IgD-negative memory B cell (primary cell): ENCODE results near the gene PDE6D. TPM values are rescaled to one million over a fixed set of nuclear protein-coding genes. Genes with fewer than 3 reads are reported as not detected.

Experiments used
- H3K27ac Mint-ChIP-seq, 3 donors: one replicate each; pipeline ENCODE4 v1.8.0; 2020 to 2022; ENCODE audit warnings: mild to moderate bottlenecking in 3 of 3, mixed read lengths in 3 of 3, moderate library complexity in 1 of 3
- H3K27me3 Mint-ChIP-seq: one replicate; pipeline ENCODE4 v1.8.0; 2021; ENCODE audit warnings: mixed read lengths
- H3K36me3 Mint-ChIP-seq: one replicate; pipeline ENCODE4 v1.8.0; 2020; ENCODE audit warnings: mild to moderate bottlenecking, mixed read lengths
- H3K4me1 Mint-ChIP-seq, 3 donors: one replicate each; pipeline ENCODE4 v1.8.0; 2020 to 2022; ENCODE audit warnings: mixed read lengths in 3 of 3, mild to moderate bottlenecking in 1 of 3
- H3K4me3 Mint-ChIP-seq, 4 donors: one replicate each; pipeline ENCODE4 v1.8.0; 2020 to 2022; ENCODE audit warnings: mild to moderate bottlenecking in 4 of 4, mixed read lengths in 4 of 4, moderate library complexity in 3 of 4
- H3K9me3 Mint-ChIP-seq, 3 donors: one replicate each; pipeline ENCODE4 v1.8.0; 2020 to 2021; ENCODE audit warnings: mixed read lengths in 3 of 3, mild to moderate bottlenecking in 1 of 3
- polyA plus RNA-seq: library from polyadenylated mRNA; unstranded; fragments of 300-500 nt; fragmentation: Illumina TruSeq; gene quantifications from one replicate; pipeline ENCODE4 v1.2.3, GENCODE V29; 2021

Gene PDE6D
- polyA plus RNA-seq, 1 donor from 2014 or later: 68.2 TPM

GRCh38 chr2:231689124-231689893, 91.8 kb downstream of the PDE6D start:
- Mint-ChIP-seq H3K27ac (peak overlapping the region in 1 of 3 donors; percentile 74), H3K9me3 (no peaks in the 10 kb centered on the region), H3K4me1 (peaks cover 0 to 9% (median 7%) of the 10 kb centered on the region in 3 donors), H3K36me3 (no peaks in the 10 kb centered on the region), H3K27me3 (peaks cover 2% of the 10 kb centered on the region), H3K4me3 (no peak overlapping the region)

- H3K4me3 Mint-ChIP-seq: no peak overlapping the region
- no peaks in the 10 kb centered on the region for H3K9me3 Mint-ChIP-seq
- H3K36me3 Mint-ChIP-seq: no peaks in the 10 kb centered on the region
- H3K27ac Mint-ChIP-seq: no peak overlapping the region
- peaks cover 2% of the 10 kb centered on the region for H3K27me3 Mint-ChIP-seq
- H3K4me1 Mint-ChIP-seq: peaks cover 0 to 10% (median 7%) of the 10 kb centered on the region in 3 donors
Measured at GRCh38 chr2:231688719-231689118, 92.4 kb downstream of the PDE6D start.

- H3K4me1 Mint-ChIP-seq: peaks cover 0 to 10% (median 7%) of the 10 kb centered on the region in 3 donors
Measured at GRCh38 chr2:231687961-231688360, 93.1 kb downstream of the PDE6D start.

GRCh38 chr2:231687133-231687852, 93.8 kb downstream of the PDE6D start:
- no peak overlapping the region for H3K27ac Mint-ChIP-seq
- peaks cover 2% of the 10 kb centered on the region for H3K27me3 Mint-ChIP-seq
- peak overlapping the region in 3 of 4 donors; percentile 24 to 51 (median 35) for H3K4me3 Mint-ChIP-seq
- no peaks in the 10 kb centered on the region for H3K36me3 Mint-ChIP-seq
- H3K4me1 Mint-ChIP-seq: peaks cover 0 to 12% (median 7%) of the 10 kb centered on the region in 3 donors
- no peaks in the 10 kb centered on the region for H3K9me3 Mint-ChIP-seq

More at GRCh38 chr2:231687961-231688360, 93.1 kb downstream of the PDE6D start:
- Mint-ChIP-seq H3K36me3 (no peaks in the 10 kb centered on the region), H3K27me3 (peaks cover 2% of the 10 kb centered on the region), H3K9me3 (no peaks in the 10 kb centered on the region), H3K4me3 (no peak overlapping the region), H3K27ac (no peak overlapping the region)

GRCh38 chr2:231686192-231687100, 94.6 kb downstream of the PDE6D start:
- no peaks in the 10 kb centered on the region for H3K9me3 Mint-ChIP-seq
- peaks cover 0 to 15% (median 10%) of the 10 kb centered on the region in 3 donors for H3K4me1 Mint-ChIP-seq
- no peaks in the 10 kb centered on the region for H3K36me3 Mint-ChIP-seq
- peak overlapping the region in 1 of 3 donors; percentile 0 for H3K27ac Mint-ChIP-seq
- H3K27me3 Mint-ChIP-seq: peaks cover 2% of the 10 kb centered on the region
- H3K4me3 Mint-ChIP-seq: peak overlapping the region in 3 of 4 donors; percentile 24 to 35 (median 34)

GRCh38 chr2:231685349-231686191, 95.5 kb downstream of the PDE6D start:
- H3K4me1 Mint-ChIP-seq: peaks cover 0 to 15% (median 11%) of the 10 kb centered on the region in 3 donors
- no peak overlapping the region for H3K4me3 Mint-ChIP-seq
- H3K36me3 Mint-ChIP-seq: no peaks in the 10 kb centered on the region
- H3K9me3 Mint-ChIP-seq: no peaks in the 10 kb centered on the region
- no peak overlapping the region for H3K27ac Mint-ChIP-seq
- H3K27me3 Mint-ChIP-seq: peaks cover 2% of the 10 kb centered on the region

- Mint-ChIP-seq H3K9me3 (no peaks in the 10 kb centered on the region), H3K27ac (no peak overlapping the region), H3K36me3 (no peaks in the 10 kb centered on the region), H3K4me3 (peak overlapping the region in 2 of 4 donors; percentile 27 to 83), H3K4me1 (peaks cover 0 to 18% (median 14%) of the 10 kb centered on the region in 3 donors), H3K27me3 (peaks cover 2% of the 10 kb centered on the region)
Measured at GRCh38 chr2:231684314-231685223, 96.5 kb downstream of the PDE6D start.

GRCh38 chr2:231683292-231684235, 97.5 kb downstream of the PDE6D start:
- H3K27me3 Mint-ChIP-seq: peaks cover 2% of the 10 kb centered on the region
- H3K27ac Mint-ChIP-seq: no peak overlapping the region
- H3K36me3 Mint-ChIP-seq: no peaks in the 10 kb centered on the region
- H3K4me1 Mint-ChIP-seq: peaks cover 0 to 20% (median 16%) of the 10 kb centered on the region in 3 donors
- H3K4me3 Mint-ChIP-seq: peak overlapping the region in 2 of 4 donors; percentile 14 to 58
- H3K9me3 Mint-ChIP-seq: no peaks in the 10 kb centered on the region

- no peaks in the 10 kb centered on the region for H3K9me3 Mint-ChIP-seq
- no peaks in the 10 kb centered on the region for H3K36me3 Mint-ChIP-seq
- peak overlapping the region in 2 of 3 donors; percentile 54 to 79 for H3K27ac Mint-ChIP-seq
- peaks cover 2% of the 10 kb centered on the region for H3K27me3 Mint-ChIP-seq
- H3K4me3 Mint-ChIP-seq: peak overlapping the region in 3 of 4 donors; percentile 52 to 72 (median 68)
- H3K4me1 Mint-ChIP-seq: peaks cover 2 to 19% (median 17%) of the 10 kb centered on the region in 3 donors
Measured at GRCh38 chr2:231682603-231683291, 98.3 kb downstream of the PDE6D start.
